ENCODE measurements around the gene PTPRD. TPM values are rescaled to one million over a fixed set of nuclear protein-coding genes. Genes with fewer than 3 reads are reported as not detected.

The PTPRD gene
- total and polyA plus RNA-seq, 2 of the 4 experiments (the other 2 are of a cell fraction): 0.07 to 0.18 TPM

DNA sequence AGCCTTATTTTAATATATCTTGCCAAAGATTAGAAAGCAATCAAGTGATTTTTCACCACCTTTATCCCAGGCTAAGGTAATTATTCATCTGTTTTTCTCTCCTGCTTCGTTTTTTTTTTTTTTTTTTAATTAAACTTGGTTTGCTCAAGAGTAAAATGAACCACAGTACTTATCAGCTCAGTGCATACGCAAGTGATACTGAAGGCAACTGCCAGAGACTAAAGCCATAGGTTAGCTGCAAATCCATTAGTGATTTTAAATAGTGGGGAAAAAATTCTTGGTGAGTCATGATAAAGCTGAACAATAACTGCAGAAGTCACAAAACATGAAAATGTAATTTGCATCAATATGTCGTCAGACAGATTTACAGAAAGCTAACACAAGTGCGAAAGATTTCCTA lies 829.1 kb downstream of the PTPRD start:
- Histone ChIP-seq H3K36me3 (ENCODE audit: control insufficient read depth, insufficient read depth, low read length) (no peaks in the 10 kb centered on the region), H3K27me3 (ENCODE audit: control insufficient read depth, insufficient read depth, low read length) (no peaks in the 10 kb centered on the region), H3K9me1 (ENCODE audit: insufficient read depth, low read length) (no peaks in the 10 kb centered on the region), H3K9ac (ENCODE audit: low read depth, low read length) (no peak overlapping the region), H4K8ac (ENCODE audit: low read depth in 2 of 2, low read length in 2 of 2) (no peak overlapping the region), H3K4me3 (ENCODE audit: insufficient read depth, low read depth, low read length) (no peak overlapping the region), H4K5ac (ENCODE audit: low read depth, low read length) (no peak overlapping the region), H3K23ac (ENCODE audit: low read depth, low read length) (no peak overlapping the region), H3K56ac (ENCODE audit: extremely low read depth, insufficient read depth, low read length) (no peak overlapping the region), H3K79me1 (ENCODE audit: low read depth in 1 of 2, low read length in 2 of 2) (no peaks in the 10 kb centered on the region), H4K20me1 (ENCODE audit: insufficient read depth, low read length) (no peaks in the 10 kb centered on the region), H3K4me2 (ENCODE audit: low read depth, low read length) (no peak overlapping the region), H2BK20ac (ENCODE audit: low read depth, low read length) (no peak overlapping the region), H2BK15ac (ENCODE audit: low read depth, low read length) (no peak overlapping the region), H2BK120ac (ENCODE audit: low read depth, low read length) (no peak overlapping the region), H3K9me3 (ENCODE audit: control insufficient read depth, insufficient read depth, low read length) (no peaks in the 10 kb centered on the region), H2BK5ac (ENCODE audit: low read depth, low read length, poor library complexity, severe bottlenecking) (no peak overlapping the region), H2AK5ac (ENCODE audit: low read depth, low read length) (no peak overlapping the region), H2AFZ (replicated peaks; ENCODE audit: low read length, poor library complexity) (no peak overlapping the region), H3K4ac (ENCODE audit: low read depth, low read length) (no peak overlapping the region), H3K4me1 (ENCODE audit: control insufficient read depth, insufficient read depth, low read length) (no peaks in the 10 kb centered on the region), H4K91ac (ENCODE audit: insufficient read depth, low read depth, low read length) (no peak overlapping the region), H2AK9ac (replicated peaks; ENCODE audit: low read depth, low read length, poor library complexity) (no peak overlapping the region), H3K18ac (ENCODE audit: low read depth, low read length) (no peak overlapping the region), H3K14ac (replicated peaks; ENCODE audit: low read depth, low read length) (no peak overlapping the region), H3K27ac (ENCODE audit: insufficient read depth, low read length) (no peak overlapping the region)
- in situ Hi-C loops (cut with MboI; ENCODE audit: low sequenced_read_pairs) (no loop called here), dilution Hi-C loops (cut with HindIII; ENCODE audit: low sequenced_read_pairs, unreplicated experiment) (no loop called here), intact Hi-C loops (cut with micrococcal nuclease) (no loop called here)
- TF ChIP-seq POLR2A (IDR thresholded peaks at IDR 0.05; ENCODE audit: low read depth, low read length): no peak
- TF ChIP-seq FOS (IDR thresholded peaks at IDR 0.05; ENCODE audit: low read depth, low read length): no peak
- TF ChIP-seq, protein P1, sequence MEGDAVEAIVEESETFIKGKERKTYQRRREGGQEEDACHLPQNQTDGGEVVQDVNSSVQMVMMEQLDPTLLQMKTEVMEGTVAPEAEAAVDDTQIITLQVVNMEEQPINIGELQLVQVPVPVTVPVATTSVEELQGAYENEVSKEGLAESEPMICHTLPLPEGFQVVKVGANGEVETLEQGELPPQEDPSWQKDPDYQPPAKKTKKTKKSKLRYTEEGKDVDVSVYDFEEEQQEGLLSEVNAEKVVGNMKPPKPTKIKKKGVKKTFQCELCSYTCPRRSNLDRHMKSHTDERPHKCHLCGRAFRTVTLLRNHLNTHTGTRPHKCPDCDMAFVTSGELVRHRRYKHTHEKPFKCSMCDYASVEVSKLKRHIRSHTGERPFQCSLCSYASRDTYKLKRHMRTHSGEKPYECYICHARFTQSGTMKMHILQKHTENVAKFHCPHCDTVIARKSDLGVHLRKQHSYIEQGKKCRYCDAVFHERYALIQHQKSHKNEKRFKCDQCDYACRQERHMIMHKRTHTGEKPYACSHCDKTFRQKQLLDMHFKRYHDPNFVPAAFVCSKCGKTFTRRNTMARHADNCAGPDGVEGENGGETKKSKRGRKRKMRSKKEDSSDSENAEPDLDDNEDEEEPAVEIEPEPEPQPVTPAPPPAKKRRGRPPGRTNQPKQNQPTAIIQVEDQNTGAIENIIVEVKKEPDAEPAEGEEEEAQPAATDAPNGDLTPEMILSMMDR (conservative IDR thresholded peaks at IDR 0.05; ENCODE audit: low read depth, low read length): no peak
- BruUV-seq (replicated peaks): no TSS peak
- DNase-seq: no peak
- ChIA-PET POLR2A (ENCODE audit: unreplicated experiment) (no interaction called here), CTCF (interaction anchor here (0.7 kb wide), 1 partner anchor 1548 kb away, joined by 7 read pairs; no protein-coding TSS in a partner anchor)
- no CpG with 5 or more reads among the region's 4 CpGs for WGBS, 2 experiments (ENCODE audit: extremely low coverage in 2 of 2, insufficient read length in 1 of 2)
- ATAC-seq (ENCODE audit: low read depth): no peak
